ENCODE data around the gene ALAS1.
"Not testable (repeated sequence)": the region's sequence is repeated elsewhere in the genome, so short reads cannot be mapped to it uniquely, and the experiment has no call there.

Gene ALAS1

GRCh38 chr3:52162250-52162872, 35.6 kb upstream of the ALAS1 start:
- no peaks in the 10 kb centered on the region for H3K4me1 ChIP-seq (ENCODE audit: control insufficient read depth, insufficient read depth, low read length, poor library complexity, severe bottlenecking)
- H3K9me3 ChIP-seq (ENCODE audit: control insufficient read depth, low read length): peaks cover 8% of the 10 kb centered on the region
- no peak overlapping the region for H3K27ac ChIP-seq (ENCODE audit: low read depth, low read length, severe bottlenecking)
- 90 to 94% methylated on average over 4 to 5 of the region's 7 CpGs for WGBS, 2 experiments (ENCODE audit: insufficient coverage in 2 of 2)
- no peaks in the 10 kb centered on the region for H3K36me3 ChIP-seq (ENCODE audit: control insufficient read depth, insufficient read depth, low read length)
- H3K4me3 ChIP-seq (ENCODE audit: extremely low read depth, insufficient read depth, low read length, poor library complexity, severe bottlenecking): no peak overlapping the region

- no peak overlapping the region for H3K4me3 ChIP-seq (ENCODE audit: extremely low read depth, insufficient read depth, low read length, poor library complexity, severe bottlenecking)
- H3K27ac ChIP-seq (ENCODE audit: low read depth, low read length, severe bottlenecking): no peak overlapping the region
- peaks cover 8% of the 10 kb centered on the region for H3K9me3 ChIP-seq (ENCODE audit: control insufficient read depth, low read length)
- 79 to 81% methylated on average over 7 to 9 of the region's 9 CpGs for WGBS, 2 experiments (ENCODE audit: insufficient coverage in 2 of 2)
- no peaks in the 10 kb centered on the region for H3K36me3 ChIP-seq (ENCODE audit: control insufficient read depth, insufficient read depth, low read length)
- H3K4me1 ChIP-seq (ENCODE audit: control insufficient read depth, insufficient read depth, low read length, poor library complexity, severe bottlenecking): no peaks in the 10 kb centered on the region
Observed at GRCh38 chr3:52167240-52167639, 30.7 kb upstream of the ALAS1 start.

GRCh38 chr3:52170217-52170616, 27.7 kb upstream of the ALAS1 start:
- H3K4me1 ChIP-seq (ENCODE audit: control insufficient read depth, insufficient read depth, low read length, poor library complexity, severe bottlenecking); H3K9me3 ChIP-seq (ENCODE audit: control insufficient read depth, low read length); H3K4me3 ChIP-seq (ENCODE audit: extremely low read depth, insufficient read depth, low read length, poor library complexity, severe bottlenecking); H3K36me3 ChIP-seq (ENCODE audit: control insufficient read depth, insufficient read depth, low read length); H3K27ac ChIP-seq (ENCODE audit: low read depth, low read length, severe bottlenecking): not testable (repeated sequence)
- WGBS, 2 experiments (ENCODE audit: insufficient coverage in 2 of 2): 100% methylated on average over 1 of the region's 3 CpGs; no CpG with 5 or more reads in 1 of the 2 experiments

- no peak overlapping the region for H3K27ac ChIP-seq (ENCODE audit: low read depth, low read length, severe bottlenecking)
- H3K4me3 ChIP-seq (ENCODE audit: extremely low read depth, insufficient read depth, low read length, poor library complexity, severe bottlenecking): no peak overlapping the region
- H3K36me3 ChIP-seq (ENCODE audit: control insufficient read depth, insufficient read depth, low read length): no peaks in the 10 kb centered on the region
- 86 to 97% methylated on average over 3 of the region's 3 CpGs for WGBS, 2 experiments (ENCODE audit: insufficient coverage in 2 of 2)
- H3K9me3 ChIP-seq (ENCODE audit: control insufficient read depth, low read length): no peaks in the 10 kb centered on the region
- no peaks in the 10 kb centered on the region for H3K4me1 ChIP-seq (ENCODE audit: control insufficient read depth, insufficient read depth, low read length, poor library complexity, severe bottlenecking)
Observed at GRCh38 chr3:52171514-52172261, 26.3 kb upstream of the ALAS1 start.

- 90 to 98% methylated on average over 4 to 5 of the region's 5 CpGs for WGBS, 2 experiments (ENCODE audit: insufficient coverage in 2 of 2)
- Histone ChIP-seq H3K4me3 (ENCODE audit: extremely low read depth, insufficient read depth, low read length, poor library complexity, severe bottlenecking) (no peak overlapping the region), H3K9me3 (ENCODE audit: control insufficient read depth, low read length) (no peaks in the 10 kb centered on the region), H3K36me3 (ENCODE audit: control insufficient read depth, insufficient read depth, low read length) (no peaks in the 10 kb centered on the region), H3K27ac (ENCODE audit: low read depth, low read length, severe bottlenecking) (no peak overlapping the region), H3K4me1 (ENCODE audit: control insufficient read depth, insufficient read depth, low read length, poor library complexity, severe bottlenecking) (no peaks in the 10 kb centered on the region)
Observed at GRCh38 chr3:52172262-52172757, 25.6 kb upstream of the ALAS1 start.

GRCh38 chr3:52173101-52173500, 24.9 kb upstream of the ALAS1 start:
- H3K4me1 ChIP-seq (ENCODE audit: control insufficient read depth, insufficient read depth, low read length, poor library complexity, severe bottlenecking): no peaks in the 10 kb centered on the region

GRCh38 chr3:52174896-52175295, 23.1 kb upstream of the ALAS1 start:
- Histone ChIP-seq H3K4me3 (ENCODE audit: extremely low read depth, insufficient read depth, low read length, poor library complexity, severe bottlenecking) (no peak overlapping the region), H3K4me1 (ENCODE audit: control insufficient read depth, insufficient read depth, low read length, poor library complexity, severe bottlenecking) (no peaks in the 10 kb centered on the region), H3K27ac (ENCODE audit: low read depth, low read length, severe bottlenecking) (no peak overlapping the region), H3K36me3 (ENCODE audit: control insufficient read depth, insufficient read depth, low read length) (no peaks in the 10 kb centered on the region), H3K9me3 (ENCODE audit: control insufficient read depth, low read length) (no peaks in the 10 kb centered on the region)
- WGBS, 2 experiments (ENCODE audit: insufficient coverage in 2 of 2): 87 to 97% methylated on average over 9 of the region's 9 CpGs

More at GRCh38 chr3:52173101-52173500, 24.9 kb upstream of the ALAS1 start:
- Histone ChIP-seq H3K9me3 (ENCODE audit: control insufficient read depth, low read length) (no peaks in the 10 kb centered on the region), H3K36me3 (ENCODE audit: control insufficient read depth, insufficient read depth, low read length) (no peaks in the 10 kb centered on the region), H3K4me3 (ENCODE audit: extremely low read depth, insufficient read depth, low read length, poor library complexity, severe bottlenecking) (no peak overlapping the region), H3K27ac (ENCODE audit: low read depth, low read length, severe bottlenecking) (no peak overlapping the region)
- WGBS, 2 experiments (ENCODE audit: insufficient coverage in 2 of 2): 86 to 92% methylated on average over 1 of the region's 1 CpG

GRCh38 chr3:52175416-52176179, 22.4 kb upstream of the ALAS1 start:
- no peaks in the 10 kb centered on the region for H3K9me3 ChIP-seq (ENCODE audit: control insufficient read depth, low read length)
- WGBS, 2 experiments (ENCODE audit: insufficient coverage in 2 of 2): 95 to 97% methylated on average over 8 to 11 of the region's 14 CpGs
- H3K4me3 ChIP-seq (ENCODE audit: extremely low read depth, insufficient read depth, low read length, poor library complexity, severe bottlenecking): no peak overlapping the region
- H3K36me3 ChIP-seq (ENCODE audit: control insufficient read depth, insufficient read depth, low read length): no peaks in the 10 kb centered on the region
- H3K4me1 ChIP-seq (ENCODE audit: control insufficient read depth, insufficient read depth, low read length, poor library complexity, severe bottlenecking): no peaks in the 10 kb centered on the region
- no peak overlapping the region for H3K27ac ChIP-seq (ENCODE audit: low read depth, low read length, severe bottlenecking)

GRCh38 chr3:52176180-52176752, 21.7 kb upstream of the ALAS1 start:
- no peak overlapping the region for H3K27ac ChIP-seq (ENCODE audit: low read depth, low read length, severe bottlenecking)
- H3K4me1 ChIP-seq (ENCODE audit: control insufficient read depth, insufficient read depth, low read length, poor library complexity, severe bottlenecking): no peaks in the 10 kb centered on the region
- WGBS, 2 experiments (ENCODE audit: insufficient coverage in 2 of 2): 85 to 89% methylated on average over 8 of the region's 8 CpGs
- H3K36me3 ChIP-seq (ENCODE audit: control insufficient read depth, insufficient read depth, low read length): no peaks in the 10 kb centered on the region
- no peak overlapping the region for H3K4me3 ChIP-seq (ENCODE audit: extremely low read depth, insufficient read depth, low read length, poor library complexity, severe bottlenecking)
- no peaks in the 10 kb centered on the region for H3K9me3 ChIP-seq (ENCODE audit: control insufficient read depth, low read length)

- Histone ChIP-seq H3K27ac (ENCODE audit: low read depth, low read length, severe bottlenecking) (no peak overlapping the region), H3K4me3 (ENCODE audit: extremely low read depth, insufficient read depth, low read length, poor library complexity, severe bottlenecking) (no peak overlapping the region), H3K36me3 (ENCODE audit: control insufficient read depth, insufficient read depth, low read length) (no peaks in the 10 kb centered on the region), H3K9me3 (ENCODE audit: control insufficient read depth, low read length) (no peaks in the 10 kb centered on the region), H3K4me1 (ENCODE audit: control insufficient read depth, insufficient read depth, low read length, poor library complexity, severe bottlenecking) (no peaks in the 10 kb centered on the region)
- 87 to 93% methylated on average over 13 to 15 of the region's 15 CpGs for WGBS, 2 experiments (ENCODE audit: insufficient coverage in 2 of 2)
Observed at GRCh38 chr3:52176951-52177700, 20.8 kb upstream of the ALAS1 start.
